ENCODE results near the gene PPP2R2C.

The PPP2R2C gene

GRCh38 chr4:6360385-6360784 lies 112.0 kb downstream of the PPP2R2C start:
- no peak for DNase-seq

DNA sequence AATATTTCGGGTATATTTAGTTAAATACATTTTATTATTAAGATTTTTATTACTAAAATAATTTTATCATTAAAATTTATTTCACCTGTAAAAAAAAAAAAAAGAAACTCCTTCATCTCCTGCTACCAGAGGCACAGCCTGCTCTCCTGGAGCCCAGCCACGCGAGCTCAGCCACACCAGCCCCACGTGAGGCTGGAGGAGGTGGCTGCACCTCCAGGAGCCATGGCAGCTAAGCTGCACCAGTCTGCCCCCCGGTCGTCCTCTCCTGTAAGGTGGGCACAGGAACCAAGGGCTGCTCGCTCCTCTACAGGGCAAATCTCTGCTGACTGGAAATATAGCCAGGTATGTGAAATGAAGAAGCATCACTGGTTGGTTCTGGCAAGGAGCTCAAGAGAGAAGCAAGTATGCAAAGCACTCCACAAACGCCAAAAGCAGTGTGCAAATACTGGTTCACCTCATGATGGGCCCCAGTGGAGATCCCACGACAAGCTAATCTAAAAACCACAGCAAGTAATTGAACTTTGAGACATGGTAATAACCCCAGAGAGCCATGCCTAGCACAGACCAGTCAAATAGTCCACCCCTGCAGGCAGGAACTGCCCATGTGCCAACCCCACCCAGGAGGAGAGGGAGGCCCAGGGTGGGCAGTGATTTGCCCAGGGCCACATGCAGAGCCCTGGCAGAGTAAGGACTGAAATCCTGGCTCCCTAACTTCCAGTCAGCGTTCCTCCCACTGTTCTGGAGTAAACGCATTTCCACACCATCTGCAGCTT lies 112.7 kb downstream of the PPP2R2C start:
- DNase-seq: no peak

- DNase-seq: no peak
These were observed 114.9 kb downstream of the PPP2R2C start for GRCh38 chr4:6357476-6357875.

DNA sequence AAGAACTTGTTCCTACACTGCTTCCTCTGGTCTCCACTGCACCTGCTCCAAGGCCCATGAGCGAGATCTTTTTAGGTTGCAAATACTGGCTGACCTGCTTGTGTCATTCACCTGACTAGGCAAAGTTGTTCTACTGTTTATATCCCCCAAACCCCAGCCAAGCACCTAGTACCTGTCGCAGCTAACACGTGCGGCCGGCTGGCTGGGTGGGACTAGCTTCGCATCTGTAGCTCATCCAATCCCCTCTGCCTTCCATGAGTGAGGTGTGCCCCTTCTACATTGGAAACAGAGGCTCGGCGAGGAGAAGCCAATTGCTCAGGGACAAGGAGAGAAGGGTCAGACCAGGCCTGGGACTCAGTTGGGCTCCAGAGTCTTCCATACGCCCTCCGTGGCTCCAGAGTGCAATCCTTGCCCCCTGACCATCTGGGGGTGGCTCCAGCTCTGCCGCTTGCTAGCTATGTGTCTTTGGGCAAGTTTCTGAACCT lies 116.3 kb downstream of the PPP2R2C start:
- no peak for DNase-seq

GRCh38 chr4:6355052-6355451 lies 117.4 kb downstream of the PPP2R2C start:
- no peak for DNase-seq

DNA sequence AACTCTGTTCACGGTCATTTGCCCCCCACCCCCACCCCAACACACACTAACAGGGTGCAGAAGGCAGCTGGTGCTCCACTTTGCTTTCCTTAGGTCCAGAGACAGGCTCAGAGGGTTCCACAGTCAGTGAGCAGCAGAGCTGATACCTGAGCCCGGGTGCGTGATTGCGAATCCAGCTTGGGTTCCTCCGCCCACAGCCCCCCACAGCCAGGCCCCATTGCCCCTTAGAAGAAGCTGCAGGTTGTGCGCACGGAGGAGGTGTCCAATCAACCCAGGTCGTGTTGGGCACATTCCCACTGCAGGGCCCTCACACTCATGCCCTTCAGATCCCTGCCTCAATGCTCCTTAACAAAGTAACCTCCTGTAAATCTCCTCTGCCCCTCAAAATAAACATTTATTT lies 117.8 kb downstream of the PPP2R2C start:
- no peak for DNase-seq

- no peak for DNase-seq
These were observed 118.3 kb downstream of the PPP2R2C start for GRCh38 chr4:6354119-6354518.

- no peak for DNase-seq
These were observed 120.3 kb downstream of the PPP2R2C start for GRCh38 chr4:6352031-6352692.

DNA sequence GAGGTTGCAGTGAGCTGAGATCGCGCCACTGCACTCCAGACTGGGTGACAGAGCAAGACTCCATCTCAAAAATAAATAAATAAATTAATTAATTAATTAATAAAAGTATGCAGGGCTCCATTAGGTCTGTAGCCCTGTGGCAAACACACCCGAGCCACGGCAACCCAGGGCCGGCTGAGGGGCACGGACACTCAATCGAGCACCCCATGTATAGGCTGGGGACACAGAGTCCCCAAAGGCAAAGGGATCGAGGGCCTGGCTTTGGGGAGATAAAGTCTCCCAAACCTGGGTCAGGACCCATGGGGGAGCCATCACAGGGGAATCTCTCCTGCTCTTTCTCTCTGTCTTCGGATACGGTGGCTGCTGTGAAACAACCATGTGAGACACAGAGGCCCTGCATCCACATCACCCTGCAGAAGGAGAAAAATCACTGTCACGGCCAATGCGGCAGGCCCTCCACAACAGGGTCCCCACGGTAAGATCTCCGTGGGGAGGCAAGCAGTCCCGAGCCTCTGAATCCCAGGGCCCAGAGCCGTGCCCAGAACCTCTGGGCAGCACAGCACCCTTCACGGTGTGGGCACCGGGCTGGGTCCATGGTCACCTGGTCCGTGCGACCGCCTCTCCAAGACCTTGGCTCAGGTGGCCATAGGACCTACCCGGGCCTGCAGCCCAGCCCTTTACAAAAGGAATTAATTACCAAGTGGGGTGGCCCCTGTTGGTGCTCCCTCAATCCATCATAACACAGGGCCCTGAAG lies 121.0 kb downstream of the PPP2R2C start:
- no peak for DNase-seq

DNA sequence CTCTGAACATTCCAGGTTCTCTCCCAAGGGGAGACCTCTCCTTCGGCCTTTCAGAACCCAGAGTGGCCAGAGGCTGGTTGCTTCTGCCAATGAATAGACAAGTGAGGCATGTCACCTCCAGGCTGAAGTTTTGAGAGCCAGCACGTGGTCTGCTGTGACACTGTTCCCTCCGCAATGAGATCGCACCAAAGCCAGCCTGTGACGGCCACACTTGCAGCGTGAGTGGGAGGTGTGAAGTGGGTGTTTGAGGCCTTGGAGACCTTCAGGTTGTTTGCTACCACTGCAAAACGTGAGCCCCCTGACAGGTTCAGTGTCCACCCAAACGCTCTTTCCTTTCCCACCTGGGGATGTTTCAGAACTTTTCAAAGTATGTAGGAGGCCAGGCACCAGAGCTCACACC lies 121.8 kb downstream of the PPP2R2C start:
- DNase-seq: no peak

- DNase-seq: no peak
These were observed 122.4 kb downstream of the PPP2R2C start for GRCh38 chr4:6349896-6350603.

- DNase-seq: no peak
These were observed 124.0 kb downstream of the PPP2R2C start for GRCh38 chr4:6348408-6348807.

DNA sequence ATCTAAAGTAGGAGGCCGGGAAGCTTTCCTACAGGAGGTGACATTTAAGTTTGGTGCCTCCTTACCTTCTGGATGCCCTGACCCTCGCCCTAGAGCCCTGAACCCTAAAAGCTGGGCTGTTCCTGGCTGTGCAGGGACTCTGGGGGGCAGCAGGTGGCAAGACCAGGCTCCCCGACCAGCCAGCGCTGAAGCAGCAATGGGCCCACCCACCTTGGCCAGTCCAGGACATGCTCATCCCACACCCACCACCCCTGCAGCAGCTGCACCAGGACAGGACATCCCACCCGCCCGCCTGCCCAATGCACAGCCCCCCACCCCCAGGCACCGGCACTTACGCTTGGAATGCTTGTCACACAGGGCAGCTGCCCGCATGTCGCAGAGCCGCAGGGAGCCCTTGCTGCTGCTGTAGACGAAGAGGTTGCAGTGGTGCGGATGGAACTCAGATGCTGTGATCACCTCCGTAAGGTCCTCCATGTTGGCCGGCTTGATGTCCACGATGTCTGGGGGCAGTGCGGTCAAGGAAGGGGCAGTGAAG lies 124.8 kb downstream of the PPP2R2C start:
- DNase-seq: no peak

- no peak for DNase-seq
These were observed 125.9 kb downstream of the PPP2R2C start for GRCh38 chr4:6346373-6347110.

DNA sequence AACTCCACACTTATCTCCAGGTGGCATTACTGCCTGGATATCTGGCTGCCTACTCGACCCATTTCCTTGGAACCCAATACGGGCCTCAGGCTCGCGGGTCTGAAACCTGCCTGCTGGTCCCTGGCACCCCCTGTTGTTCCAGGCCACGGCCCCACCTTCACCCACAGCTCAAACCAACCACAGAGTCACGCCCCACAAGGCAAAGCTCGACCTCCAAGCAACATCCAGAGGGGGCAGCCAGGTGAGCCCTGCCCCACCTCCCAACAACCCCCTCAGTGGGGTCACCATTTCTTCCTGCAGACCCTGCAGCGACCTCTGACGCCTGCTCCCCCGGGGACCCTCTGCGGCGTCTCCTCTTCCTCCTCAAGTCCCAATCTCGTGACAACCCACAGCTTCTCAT lies 126.5 kb downstream of the PPP2R2C start:
- DNase-seq: no peak

GRCh38 chr4:6345096-6345830 lies 127.2 kb downstream of the PPP2R2C start:
- DNase-seq: no peak

GRCh38 chr4:6343939-6344408 lies 128.4 kb downstream of the PPP2R2C start:
- no peak for DNase-seq

DNA sequence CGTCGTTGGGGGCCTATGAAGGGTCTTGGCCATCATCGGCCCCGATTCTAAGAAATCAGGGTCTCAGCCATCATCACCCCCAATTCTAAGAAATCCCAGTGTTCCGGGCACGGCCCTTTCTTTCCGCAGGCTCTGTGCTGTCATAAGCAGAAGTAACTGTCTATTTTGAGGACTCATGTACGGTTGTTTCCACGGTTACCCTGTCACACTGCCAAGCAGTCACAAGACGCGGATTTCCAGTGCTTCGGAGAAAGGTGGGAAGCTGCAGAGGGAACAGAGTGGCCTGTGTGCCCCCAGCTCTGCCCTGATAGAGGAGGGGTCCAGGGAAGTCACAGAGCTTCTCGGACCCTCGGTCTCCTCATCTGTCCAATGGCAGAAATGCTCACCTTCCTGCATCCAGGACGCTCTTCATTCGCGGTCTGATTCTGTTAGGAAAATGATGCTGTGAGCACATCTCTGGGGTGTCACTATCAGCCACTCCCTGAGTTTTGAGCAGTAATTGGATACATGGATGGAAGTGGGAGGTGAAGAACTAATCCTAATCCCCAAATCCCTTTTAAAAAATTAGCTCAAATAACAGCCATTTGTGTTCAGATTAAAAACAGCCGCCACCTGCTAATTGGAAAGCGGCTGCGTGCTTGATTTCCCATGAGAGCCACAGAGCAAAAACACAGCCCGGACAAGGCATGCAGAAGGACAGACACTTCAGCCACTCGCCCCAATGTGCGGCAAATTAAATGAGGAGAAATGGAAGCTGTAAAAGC lies 129.7 kb downstream of the PPP2R2C start:
- no peak for DNase-seq

DNA sequence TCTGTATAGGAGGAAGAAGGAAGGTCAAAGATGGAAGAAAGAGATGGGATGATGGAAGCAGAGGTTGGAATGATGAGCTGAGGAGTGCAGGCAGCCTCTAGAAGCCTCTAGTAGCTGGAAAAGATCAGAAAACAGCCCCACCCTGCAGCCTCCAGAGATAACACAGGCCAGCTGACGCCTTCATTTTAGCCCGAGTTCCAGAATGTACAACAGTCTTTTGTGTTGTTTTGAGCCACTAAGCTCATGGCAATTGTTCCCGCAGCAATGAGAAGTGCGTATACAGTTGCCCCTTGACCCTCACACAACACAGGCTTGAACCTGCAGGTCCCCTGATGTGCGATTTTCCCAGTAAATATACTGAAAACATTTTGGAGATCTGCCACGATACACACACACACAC lies 130.7 kb downstream of the PPP2R2C start:
- DNase-seq: no peak

GRCh38 chr4:6340446-6341015 lies 131.9 kb downstream of the PPP2R2C start:
- DNase-seq: no peak

Data from CD4-positive, alpha-beta T cell treated with Interferon alpha-2 for 1 hour (primary cell).